ENCODE results near the gene ATP11B. TPM values are rescaled to one million over a fixed set of nuclear protein-coding genes. Genes with fewer than 3 reads are reported as not detected.

The ATP11B gene
- total RNA-seq, 1 donor from 2014 or later = 49.9 TPM

GRCh38 chr3:182948305-182948704 is 155.0 kb downstream of the ATP11B start:
- DNase-seq (ENCODE audit: low read depth, low spot score) = no peak

GRCh38 chr3:182949688-182950087 is 156.4 kb downstream of the ATP11B start:
- DNase-seq (ENCODE audit: low read depth, low spot score) = no peak

- DNase-seq (ENCODE audit: low read depth, low spot score) = no peak
Measured at GRCh38 chr3:182954553-182955235, 161.4 kb downstream of the ATP11B start.

GRCh38 chr3:182957226-182957625 is 163.9 kb downstream of the ATP11B start:
- no peak for DNase-seq (ENCODE audit: low read depth, low spot score)

- DNase-seq (ENCODE audit: low read depth, low spot score) = no peak
Measured at GRCh38 chr3:182957676-182958266, 164.5 kb downstream of the ATP11B start.

GRCh38 chr3:182959474-182960350 is 166.4 kb downstream of the ATP11B start:
- DNase-seq (ENCODE audit: low read depth, low spot score) = no peak

- no peak for DNase-seq (ENCODE audit: low read depth, low spot score)
Measured at GRCh38 chr3:182962166-182962565, 168.9 kb downstream of the ATP11B start.

- DNase-seq (ENCODE audit: low read depth, low spot score) = no peak
Measured at GRCh38 chr3:182964179-182964578, 170.9 kb downstream of the ATP11B start.

GRCh38 chr3:182965861-182966366 is 172.6 kb downstream of the ATP11B start:
- no peak for DNase-seq (ENCODE audit: low read depth, low spot score)

GRCh38 chr3:182967218-182968204 is 174.2 kb downstream of the ATP11B start:
- DNase-seq (ENCODE audit: low read depth, low spot score) = no peak

- DNase-seq (ENCODE audit: low read depth, low spot score) = no peak
Measured at GRCh38 chr3:182969277-182969676, 176.0 kb downstream of the ATP11B start.

GRCh38 chr3:182969853-182970252 is 176.5 kb downstream of the ATP11B start:
- DNase-seq (ENCODE audit: low read depth, low spot score) = no peak

- DNase-seq (ENCODE audit: low read depth, low spot score) = no peak
Measured at GRCh38 chr3:182970811-182971418, 177.6 kb downstream of the ATP11B start.

Other genes starting within 250 kb of the ATP11B start
- 24.7 and 36.4 TPM in 2 replicates for gene DCUN1D1, start 187.0 kb downstream of the ATP11B start, total RNA-seq

All from pulmonary artery endothelial cell (primary cell).